ENCODE measurements around the gene DIP2C. TPM values are rescaled to one million over a fixed set of nuclear protein-coding genes. Genes with fewer than 3 reads are reported as not detected.

DIP2C gene
- total and polyA plus RNA-seq, 4 donors, result 6.4 to 40.2 (median 23.8) TPM

- Histone ChIP-seq H3K4me1 (ENCODE audit: control insufficient read depth in 1 of 2, insufficient read depth in 2 of 2, low read length in 2 of 2) (no peaks in the 10 kb centered on the region), H3K36me3 (ENCODE audit: control insufficient read depth in 1 of 2, insufficient read depth in 2 of 2, low read length in 1 of 2) (no peaks in the 10 kb centered on the region), H3K27me3 (ENCODE audit: control insufficient read depth in 1 of 2, insufficient read depth in 2 of 2, low read length in 1 of 2) (no peaks in the 10 kb centered on the region), H3K4me3 (ENCODE audit: low read length in 2 of 2) (no peak overlapping the region), H3K9me3 (ENCODE audit: control insufficient read depth, low read length) (no peaks in the 10 kb centered on the region), H3K27ac (ENCODE audit: low read depth in 1 of 2, low read length in 2 of 2) (no peak overlapping the region)
- peak in 1 of 2 donors; percentile 69 for DNase-seq
- intact Hi-C loops (cut with DNase I), result no loop called here
- WGBS, 2 donors, result 95 to 96% methylated on average over 17 of the region's 17 CpGs
- ATAC-seq (ENCODE audit: low FRiP score), result no peak
Measured at GRCh38 chr10:486666-487322, 202.7 kb downstream of the DIP2C start.

GRCh38 chr10:486206-486605, 203.3 kb downstream of the DIP2C start:
- H3K4me3 ChIP-seq (ENCODE audit: low read length in 2 of 2), result no peak overlapping the region
- H3K27me3 ChIP-seq (ENCODE audit: control insufficient read depth in 1 of 2, insufficient read depth in 2 of 2, low read length in 1 of 2), result no peaks in the 10 kb centered on the region
- no peak overlapping the region for H3K27ac ChIP-seq (ENCODE audit: low read depth in 1 of 2, low read length in 2 of 2)
- DNase-seq (peak in 1 of 2 donors; percentile 75), ATAC-seq (ENCODE audit: low FRiP score) (no peak)
- no peaks in the 10 kb centered on the region for H3K4me1 ChIP-seq (ENCODE audit: control insufficient read depth in 1 of 2, insufficient read depth in 2 of 2, low read length in 2 of 2)
- H3K36me3 ChIP-seq (ENCODE audit: control insufficient read depth in 1 of 2, insufficient read depth in 2 of 2, low read length in 1 of 2), result no peaks in the 10 kb centered on the region
- H3K9me3 ChIP-seq (ENCODE audit: control insufficient read depth, low read length), result no peaks in the 10 kb centered on the region
- intact Hi-C loops (cut with DNase I), result no loop called here
- 81 to 90% methylated on average over 11 of the region's 11 CpGs for WGBS, 2 donors

- ATAC-seq (ENCODE audit: low FRiP score), result no peak
- Histone ChIP-seq H3K9me3 (ENCODE audit: control insufficient read depth, low read length) (no peaks in the 10 kb centered on the region), H3K27me3 (ENCODE audit: control insufficient read depth in 1 of 2, insufficient read depth in 2 of 2, low read length in 1 of 2) (no peaks in the 10 kb centered on the region), H3K4me3 (ENCODE audit: low read length in 2 of 2) (no peak overlapping the region), H3K4me1 (ENCODE audit: control insufficient read depth in 1 of 2, insufficient read depth in 2 of 2, low read length in 2 of 2) (no peaks in the 10 kb centered on the region), H3K36me3 (ENCODE audit: control insufficient read depth in 1 of 2, insufficient read depth in 2 of 2, low read length in 1 of 2) (no peaks in the 10 kb centered on the region), H3K27ac (ENCODE audit: low read depth in 1 of 2, low read length in 2 of 2) (no peak overlapping the region)
- DNase-seq, result peak in 1 of 2 donors; percentile 31
- 57 to 63% methylated on average over 7 of the region's 7 CpGs for WGBS, 2 donors
- intact Hi-C loops (cut with DNase I), result no loop called here
Measured at GRCh38 chr10:485776-486175, 203.7 kb downstream of the DIP2C start.

- Histone ChIP-seq H3K27ac (ENCODE audit: low read depth in 1 of 2, low read length in 2 of 2) (peak overlapping the region in 1 of 2 donors; percentile 36), H3K4me3 (ENCODE audit: low read length in 2 of 2) (peak overlapping the region; percentile 7 to 53), H3K9me3 (ENCODE audit: control insufficient read depth, low read length) (no peaks in the 10 kb centered on the region), H3K4me1 (ENCODE audit: control insufficient read depth in 1 of 2, insufficient read depth in 2 of 2, low read length in 2 of 2) (no peaks in the 10 kb centered on the region), H3K36me3 (ENCODE audit: control insufficient read depth in 1 of 2, insufficient read depth in 2 of 2, low read length in 1 of 2) (no peaks in the 10 kb centered on the region), H3K27me3 (ENCODE audit: control insufficient read depth in 1 of 2, insufficient read depth in 2 of 2, low read length in 1 of 2) (no peaks in the 10 kb centered on the region)
- intact Hi-C loops (cut with DNase I), result no loop called here
- 21 to 42% methylated on average over 31 of the region's 31 CpGs for WGBS, 2 donors
- ATAC-seq (ENCODE audit: low FRiP score) (peak; percentile 41), DNase-seq (peak in 1 of 2 donors; percentile 63)
Measured at GRCh38 chr10:484925-485661, 204.4 kb downstream of the DIP2C start.

- peak; percentile 81 for ATAC-seq (ENCODE audit: low FRiP score)
- intact Hi-C loops (cut with DNase I), result no loop called here
- Histone ChIP-seq H3K36me3 (ENCODE audit: control insufficient read depth in 1 of 2, insufficient read depth in 2 of 2, low read length in 1 of 2) (no peaks in the 10 kb centered on the region), H3K4me3 (ENCODE audit: low read length in 2 of 2) (peak overlapping the region; percentile 44 to 53), H3K27ac (ENCODE audit: low read depth in 1 of 2, low read length in 2 of 2) (peak overlapping the region in 1 of 2 donors; percentile 75), H3K27me3 (ENCODE audit: control insufficient read depth in 1 of 2, insufficient read depth in 2 of 2, low read length in 1 of 2) (no peaks in the 10 kb centered on the region), H3K9me3 (ENCODE audit: control insufficient read depth, low read length) (no peaks in the 10 kb centered on the region), H3K4me1 (ENCODE audit: control insufficient read depth in 1 of 2, insufficient read depth in 2 of 2, low read length in 2 of 2) (no peaks in the 10 kb centered on the region)
- DNase-seq, result peak; percentile 66 to 81
- WGBS, 2 donors, result 31 to 41% methylated on average over 24 of the region's 24 CpGs
Measured at GRCh38 chr10:484441-484924, 205.0 kb downstream of the DIP2C start.

- peak in 1 of 2 donors; percentile 71 for DNase-seq
- Histone ChIP-seq H3K27ac (ENCODE audit: low read depth in 1 of 2, low read length in 2 of 2) (no peak overlapping the region), H3K4me1 (ENCODE audit: control insufficient read depth in 1 of 2, insufficient read depth in 2 of 2, low read length in 2 of 2) (no peaks in the 10 kb centered on the region), H3K27me3 (ENCODE audit: control insufficient read depth in 1 of 2, insufficient read depth in 2 of 2, low read length in 1 of 2) (no peaks in the 10 kb centered on the region), H3K36me3 (ENCODE audit: control insufficient read depth in 1 of 2, insufficient read depth in 2 of 2, low read length in 1 of 2) (no peaks in the 10 kb centered on the region), H3K9me3 (ENCODE audit: control insufficient read depth, low read length) (no peaks in the 10 kb centered on the region), H3K4me3 (ENCODE audit: low read length in 2 of 2) (no peak overlapping the region)
- intact Hi-C loops (cut with DNase I), result no loop called here
- no peak for ATAC-seq (ENCODE audit: low FRiP score)
- 88 to 90% methylated on average over 19 of the region's 19 CpGs for WGBS, 2 donors
Measured at GRCh38 chr10:483261-483660, 206.2 kb downstream of the DIP2C start.

GRCh38 chr10:482848-483247, 206.6 kb downstream of the DIP2C start:
- Histone ChIP-seq H3K27ac (ENCODE audit: low read depth in 1 of 2, low read length in 2 of 2) (no peak overlapping the region), H3K4me3 (ENCODE audit: low read length in 2 of 2) (no peak overlapping the region), H3K27me3 (ENCODE audit: control insufficient read depth in 1 of 2, insufficient read depth in 2 of 2, low read length in 1 of 2) (no peaks in the 10 kb centered on the region), H3K36me3 (ENCODE audit: control insufficient read depth in 1 of 2, insufficient read depth in 2 of 2, low read length in 1 of 2) (no peaks in the 10 kb centered on the region), H3K9me3 (ENCODE audit: control insufficient read depth, low read length) (no peaks in the 10 kb centered on the region), H3K4me1 (ENCODE audit: control insufficient read depth in 1 of 2, insufficient read depth in 2 of 2, low read length in 2 of 2) (no peaks in the 10 kb centered on the region)
- WGBS, 2 donors, result 93 to 94% methylated on average over 10 of the region's 10 CpGs
- ATAC-seq (ENCODE audit: low FRiP score) (no peak), DNase-seq (peak in 1 of 2 donors; percentile 14)
- intact Hi-C loops (cut with DNase I), result no loop called here

- DNase-seq (peak in 1 of 2 donors; percentile 72), ATAC-seq (ENCODE audit: low FRiP score) (peak; percentile 12)
- Histone ChIP-seq H3K4me1 (ENCODE audit: control insufficient read depth in 1 of 2, insufficient read depth in 2 of 2, low read length in 2 of 2) (no peaks in the 10 kb centered on the region), H3K27me3 (ENCODE audit: control insufficient read depth in 1 of 2, insufficient read depth in 2 of 2, low read length in 1 of 2) (no peaks in the 10 kb centered on the region), H3K4me3 (ENCODE audit: low read length in 2 of 2) (no peak overlapping the region), H3K27ac (ENCODE audit: low read depth in 1 of 2, low read length in 2 of 2) (no peak overlapping the region), H3K9me3 (ENCODE audit: control insufficient read depth, low read length) (no peaks in the 10 kb centered on the region), H3K36me3 (ENCODE audit: control insufficient read depth in 1 of 2, insufficient read depth in 2 of 2, low read length in 1 of 2) (no peaks in the 10 kb centered on the region)
- intact Hi-C loops (cut with DNase I), result no loop called here
- WGBS, 2 donors, result 91% methylated on average over 16 of the region's 16 CpGs
Measured at GRCh38 chr10:482051-482501, 207.4 kb downstream of the DIP2C start.
